ENCODE results near the gene TECPR2. TPM values are rescaled to one million over a fixed set of nuclear protein-coding genes. Genes with fewer than 3 reads are reported as not detected.

Gene TECPR2
- total and polyA plus RNA-seq, 2 of the 13 experiments (the other 11 are each of a cell fraction or from before 2014, with no cell fraction given) = 3.5 to 5.7 TPM

- no peak; the same call in 1 of the 2 replicates for TF ChIP-seq ZMYM3 (CRISPR knock-in tag; IDR thresholded peaks at IDR 0.05)
- TF ChIP-seq DDIT3 (CRISPR knock-in tag; IDR thresholded peaks at IDR 0.05) = no peak
- TF ChIP-seq ZNF563 (CRISPR knock-in tag; IDR thresholded peaks at IDR 0.05) = no peak
- TF ChIP-seq SP2 (CRISPR knock-in tag; IDR thresholded peaks at IDR 0.05) = peak; percentile 89
- no peak for TF ChIP-seq ZNF207 (IDR thresholded peaks at IDR 0.05; ENCODE audit: borderline replicate concordance)
- TF ChIP-seq ATF7-NPFF (CRISPR knock-in tag; IDR thresholded peaks at IDR 0.05; ENCODE audit: low read depth) = peak; percentile 71; the same call in 1 of the 2 replicates
- TF ChIP-seq NCOR1 (IDR thresholded peaks at IDR 0.05; ENCODE audit: borderline replicate concordance, low read length) = no peak
- TF ChIP-seq, protein P1, sequence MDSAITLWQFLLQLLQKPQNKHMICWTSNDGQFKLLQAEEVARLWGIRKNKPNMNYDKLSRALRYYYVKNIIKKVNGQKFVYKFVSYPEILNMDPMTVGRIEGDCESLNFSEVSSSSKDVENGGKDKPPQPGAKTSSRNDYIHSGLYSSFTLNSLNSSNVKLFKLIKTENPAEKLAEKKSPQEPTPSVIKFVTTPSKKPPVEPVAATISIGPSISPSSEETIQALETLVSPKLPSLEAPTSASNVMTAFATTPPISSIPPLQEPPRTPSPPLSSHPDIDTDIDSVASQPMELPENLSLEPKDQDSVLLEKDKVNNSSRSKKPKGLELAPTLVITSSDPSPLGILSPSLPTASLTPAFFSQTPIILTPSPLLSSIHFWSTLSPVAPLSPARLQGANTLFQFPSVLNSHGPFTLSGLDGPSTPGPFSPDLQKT (CRISPR knock-in tag; IDR thresholded peaks at IDR 0.05; ENCODE audit: borderline replicate concordance) = no peak
- peak; percentile 58; the same call in 1 of the 2 replicates for TF ChIP-seq ZFX (CRISPR knock-in tag; IDR thresholded peaks at IDR 0.05; ENCODE audit: low read depth)
- no peak for TF ChIP-seq TBX3 (IDR thresholded peaks at IDR 0.05; ENCODE audit: borderline replicate concordance)
- no peak for TF ChIP-seq ZNF251 (CRISPR knock-in tag; IDR thresholded peaks at IDR 0.05)
- TF ChIP-seq ZZZ3 (CRISPR knock-in tag; IDR thresholded peaks at IDR 0.05; ENCODE audit: borderline replicate concordance) = no peak
- TF ChIP-seq BCL3 (CRISPR knock-in tag; IDR thresholded peaks at IDR 0.05) = peak; percentile 70; the same call in 1 of the 2 replicates
- no peak for TF ChIP-seq ZMAT3 (CRISPR knock-in tag; conservative IDR thresholded peaks at IDR 0.05)
- TF ChIP-seq, protein P2, sequence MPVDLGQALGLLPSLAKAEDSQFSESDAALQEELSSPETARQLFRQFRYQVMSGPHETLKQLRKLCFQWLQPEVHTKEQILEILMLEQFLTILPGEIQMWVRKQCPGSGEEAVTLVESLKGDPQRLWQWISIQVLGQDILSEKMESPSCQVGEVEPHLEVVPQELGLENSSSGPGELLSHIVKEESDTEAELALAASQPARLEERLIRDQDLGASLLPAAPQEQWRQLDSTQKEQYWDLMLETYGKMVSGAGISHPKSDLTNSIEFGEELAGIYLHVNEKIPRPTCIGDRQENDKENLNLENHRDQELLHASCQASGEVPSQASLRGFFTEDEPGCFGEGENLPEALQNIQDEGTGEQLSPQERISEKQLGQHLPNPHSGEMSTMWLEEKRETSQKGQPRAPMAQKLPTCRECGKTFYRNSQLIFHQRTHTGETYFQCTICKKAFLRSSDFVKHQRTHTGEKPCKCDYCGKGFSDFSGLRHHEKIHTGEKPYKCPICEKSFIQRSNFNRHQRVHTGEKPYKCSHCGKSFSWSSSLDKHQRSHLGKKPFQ (CRISPR knock-in tag; IDR thresholded peaks at IDR 0.05; ENCODE audit: insufficient replicate concordance) = no peak
- no peak for TF ChIP-seq SRF (IDR thresholded peaks at IDR 0.05; ENCODE audit: low read depth, low read length)
- TF ChIP-seq, protein P3, sequence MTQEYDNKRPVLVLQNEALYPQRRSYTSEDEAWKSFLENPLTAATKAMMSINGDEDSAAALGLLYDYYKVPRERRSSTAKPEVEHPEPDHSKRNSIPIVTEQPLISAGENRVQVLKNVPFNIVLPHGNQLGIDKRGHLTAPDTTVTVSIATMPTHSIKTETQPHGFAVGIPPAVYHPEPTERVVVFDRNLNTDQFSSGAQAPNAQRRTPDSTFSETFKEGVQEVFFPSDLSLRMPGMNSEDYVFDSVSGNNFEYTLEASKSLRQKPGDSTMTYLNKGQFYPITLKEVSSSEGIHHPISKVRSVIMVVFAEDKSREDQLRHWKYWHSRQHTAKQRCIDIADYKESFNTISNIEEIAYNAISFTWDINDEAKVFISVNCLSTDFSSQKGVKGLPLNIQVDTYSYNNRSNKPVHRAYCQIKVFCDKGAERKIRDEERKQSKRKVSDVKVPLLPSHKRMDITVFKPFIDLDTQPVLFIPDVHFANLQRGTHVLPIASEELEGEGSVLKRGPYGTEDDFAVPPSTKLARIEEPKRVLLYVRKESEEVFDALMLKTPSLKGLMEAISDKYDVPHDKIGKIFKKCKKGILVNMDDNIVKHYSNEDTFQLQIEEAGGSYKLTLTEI (CRISPR knock-in tag; conservative IDR thresholded peaks at IDR 0.05) = no peak
- TF ChIP-seq ZBTB7A (CRISPR knock-in tag; IDR thresholded peaks at IDR 0.05) = no peak
- TF ChIP-seq ZHX1 (CRISPR knock-in tag; IDR thresholded peaks at IDR 0.05; ENCODE audit: low read depth) = 0 out of 2 replicates have a peak, but pooled peaks have one; percentile 10
- no peak for TF ChIP-seq ZNF777 (CRISPR knock-in tag; IDR thresholded peaks at IDR 0.05)
These were observed 161.9 kb downstream of the TECPR2 start (continued) for GRCh38 chr14:102524451-102525218.
